WTC11 (cell line): Measurements from ENCODE around the gene MAGEC1.
"Not testable (repeated sequence)": the region's sequence is repeated elsewhere in the genome, so short reads cannot be mapped to it uniquely, and the experiment has no call there.

Experiments
- ATF6 ChIP-seq: sonication (generic); formaldehyde crosslinking; IDR thresholded peaks from 2 replicates; pipeline ENCODE4 v1.8.1; 2023; ENCODE audit warnings: mild to moderate bottlenecking, missing genetic modification reagents
- CREB1 ChIP-seq: sonication (generic); formaldehyde crosslinking; IDR thresholded peaks from 2 replicates; pipeline ENCODE4 v1.8.0; 2023; ENCODE audit warnings: mild to moderate bottlenecking, missing genetic modification reagents
- CTCF ChIP-seq: fragments of 200-600 bp; IDR thresholded peaks from 2 replicates; pipeline ENCODE4 v1.8.0; 2022; ENCODE audit warnings: antibody characterized with exemption
- ELF4 ChIP-seq: sonication (generic); formaldehyde crosslinking; IDR thresholded peaks from 2 replicates; pipeline ENCODE4 v1.8.1; 2022; ENCODE audit warnings: low read depth, mild to moderate bottlenecking, moderate library complexity, missing genetic modification reagents
- IRF2 ChIP-seq: sonication (generic); formaldehyde crosslinking; IDR thresholded peaks from 2 replicates; pipeline ENCODE4 v1.8.0; 2022; ENCODE audit warnings: low read depth, missing genetic modification reagents, borderline replicate concordance
- NR1H2 ChIP-seq: sonication (generic); formaldehyde crosslinking; IDR thresholded peaks from 2 replicates; pipeline ENCODE4 v1.9.0; 2021; ENCODE audit warnings: mild to moderate bottlenecking, moderate library complexity, missing genetic modification reagents
- PREB ChIP-seq: sonication (generic); formaldehyde crosslinking; IDR thresholded peaks from 2 replicates; pipeline ENCODE4 v1.8.1; 2022; ENCODE audit warnings: mild to moderate bottlenecking, missing genetic modification reagents, moderate library complexity, borderline replicate concordance
- SMAD4 ChIP-seq: sonication (generic); formaldehyde crosslinking; IDR thresholded peaks from 2 replicates; pipeline ENCODE4 v1.8.0; 2022; ENCODE audit warnings: mild to moderate bottlenecking, missing genetic modification reagents
- ZMAT4 ChIP-seq: fragments of 250-450 bp; sonication (Bioruptor Pico); IDR thresholded peaks from 2 replicates; pipeline ENCODE4 v1.9.0; 2021; ENCODE audit warnings: mild to moderate bottlenecking
- ZNF219 ChIP-seq: sonication (generic); formaldehyde crosslinking; IDR thresholded peaks from 2 replicates; pipeline ENCODE4 v1.8.0; 2023; ENCODE audit warnings: missing genetic modification reagents, mild to moderate bottlenecking, borderline replicate concordance
- ZNF263 ChIP-seq: sonication (generic); formaldehyde crosslinking; IDR thresholded peaks from 2 replicates; pipeline ENCODE4 v1.8.1; 2022; ENCODE audit warnings: low read depth, mild to moderate bottlenecking, moderate library complexity, missing genetic modification reagents
- TF ChIP-seq, protein P1 (sequence below): sonication (generic); formaldehyde crosslinking; IDR thresholded peaks from 2 replicates; pipeline ENCODE4 v1.8.1; 2023; ENCODE audit warnings: mild to moderate bottlenecking, missing genetic modification reagents, moderate library complexity
- TF ChIP-seq, protein P2 (sequence below): sonication (generic); formaldehyde crosslinking; IDR thresholded peaks from 2 replicates; pipeline ENCODE4 v1.8.0; 2022; ENCODE audit warnings: mild to moderate bottlenecking, missing genetic modification reagents
- TF ChIP-seq, protein P3 (sequence below): sonication (generic); formaldehyde crosslinking; IDR thresholded peaks from 2 replicates; pipeline ENCODE4 v1.8.1; 2023; ENCODE audit warnings: mild to moderate bottlenecking, missing genetic modification reagents, moderate library complexity

GRCh38 chrX:141888811-141889210, 14.9 kb upstream of the MAGEC1 start:
- TF ChIP-seq CTCF; ELF4; IRF2; CREB1 (CRISPR knock-in tag); NR1H2 (CRISPR knock-in tag); ZMAT4 (CRISPR knock-in tag); ZNF263 (CRISPR knock-in tag); SMAD4 (CRISPR knock-in tag); ZNF219 (CRISPR knock-in tag); ATF6 (CRISPR knock-in tag); PREB (CRISPR knock-in tag): not testable (repeated sequence)
- TF ChIP-seq, protein P1, sequence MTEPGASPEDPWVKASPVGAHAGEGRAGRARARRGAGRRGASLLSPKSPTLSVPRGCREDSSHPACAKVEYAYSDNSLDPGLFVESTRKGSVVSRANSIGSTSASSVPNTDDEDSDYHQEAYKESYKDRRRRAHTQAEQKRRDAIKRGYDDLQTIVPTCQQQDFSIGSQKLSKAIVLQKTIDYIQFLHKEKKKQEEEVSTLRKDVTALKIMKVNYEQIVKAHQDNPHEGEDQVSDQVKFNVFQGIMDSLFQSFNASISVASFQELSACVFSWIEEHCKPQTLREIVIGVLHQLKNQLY = not testable (repeated sequence)
- TF ChIP-seq, protein P2, sequence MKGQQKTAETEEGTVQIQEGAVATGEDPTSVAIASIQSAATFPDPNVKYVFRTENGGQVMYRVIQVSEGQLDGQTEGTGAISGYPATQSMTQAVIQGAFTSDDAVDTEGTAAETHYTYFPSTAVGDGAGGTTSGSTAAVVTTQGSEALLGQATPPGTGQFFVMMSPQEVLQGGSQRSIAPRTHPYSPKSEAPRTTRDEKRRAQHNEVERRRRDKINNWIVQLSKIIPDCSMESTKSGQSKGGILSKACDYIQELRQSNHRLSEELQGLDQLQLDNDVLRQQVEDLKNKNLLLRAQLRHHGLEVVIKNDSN = not testable (repeated sequence)
- TF ChIP-seq, protein P3, sequence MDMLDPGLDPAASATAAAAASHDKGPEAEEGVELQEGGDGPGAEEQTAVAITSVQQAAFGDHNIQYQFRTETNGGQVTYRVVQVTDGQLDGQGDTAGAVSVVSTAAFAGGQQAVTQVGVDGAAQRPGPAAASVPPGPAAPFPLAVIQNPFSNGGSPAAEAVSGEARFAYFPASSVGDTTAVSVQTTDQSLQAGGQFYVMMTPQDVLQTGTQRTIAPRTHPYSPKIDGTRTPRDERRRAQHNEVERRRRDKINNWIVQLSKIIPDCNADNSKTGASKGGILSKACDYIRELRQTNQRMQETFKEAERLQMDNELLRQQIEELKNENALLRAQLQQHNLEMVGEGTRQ (CRISPR knock-in tag) = not testable (repeated sequence)
